ENCODE measurements around the gene SKOR1.

Gene SKOR1

GRCh38 chr15:67818464-67818863, 6.8 kb upstream of the SKOR1 start:
- no peak for DNase-seq (ENCODE audit: low read depth in 2 of 2)

- DNase-seq (ENCODE audit: low read depth in 2 of 2), result no peak
These were observed 5.7 kb upstream of the SKOR1 start for GRCh38 chr15:67819636-67820035.

- DNase-seq (ENCODE audit: low read depth in 2 of 2), result no peak
These were observed 5.0 kb upstream of the SKOR1 start for GRCh38 chr15:67820122-67820991.

- no peak for DNase-seq (ENCODE audit: low read depth in 2 of 2)
These were observed 4.1 kb upstream of the SKOR1 start for GRCh38 chr15:67820992-67821783.

GRCh38 chr15:67821784-67822440, 3.4 kb upstream of the SKOR1 start:
- DNase-seq (ENCODE audit: low read depth in 2 of 2), result no peak

- DNase-seq (ENCODE audit: low read depth in 2 of 2), result no peak
These were observed 2.6 kb upstream of the SKOR1 start for GRCh38 chr15:67822537-67823313.

- no peak for DNase-seq (ENCODE audit: low read depth in 2 of 2)
These were observed 1.8 kb upstream of the SKOR1 start for GRCh38 chr15:67823314-67824196.

- no peak for DNase-seq (ENCODE audit: low read depth in 2 of 2)
These were observed 926 bp upstream of the SKOR1 start for GRCh38 chr15:67824197-67824968.

GRCh38 chr15:67825881-67826716, 790 bp downstream of the SKOR1 start:
- no peak for DNase-seq (ENCODE audit: low read depth in 2 of 2)

GRCh38 chr15:67826717-67827561, 1.6 kb downstream of the SKOR1 start:
- DNase-seq (ENCODE audit: low read depth in 2 of 2), result no peak

- no peak for DNase-seq (ENCODE audit: low read depth in 2 of 2)
These were observed 2.4 kb downstream of the SKOR1 start for GRCh38 chr15:67827562-67828277.

GRCh38 chr15:67828278-67828968, 3.1 kb downstream of the SKOR1 start:
- no peak for DNase-seq (ENCODE audit: low read depth in 2 of 2)

- DNase-seq (ENCODE audit: low read depth in 2 of 2), result no peak
These were observed 3.8 kb downstream of the SKOR1 start for GRCh38 chr15:67828969-67829646.

- no peak for DNase-seq (ENCODE audit: low read depth in 2 of 2)
These were observed 4.6 kb downstream of the SKOR1 start for GRCh38 chr15:67829647-67830504.

GRCh38 chr15:67831363-67831762, 6.1 kb downstream of the SKOR1 start:
- DNase-seq (ENCODE audit: low read depth in 2 of 2), result no peak
